GM19467 (cell line): Measurements from ENCODE around the gene PALD1.

Source experiments
- ATAC-seq: cut with Tn5 transposase; IDR thresholded peaks from one replicate; pipeline ENCODE4 v1.9.1; 2021; ENCODE audit warnings: mild to moderate bottlenecking, moderate library complexity; ENCODE audit not compliant: unreplicated experiment

PALD1 gene

DNA sequence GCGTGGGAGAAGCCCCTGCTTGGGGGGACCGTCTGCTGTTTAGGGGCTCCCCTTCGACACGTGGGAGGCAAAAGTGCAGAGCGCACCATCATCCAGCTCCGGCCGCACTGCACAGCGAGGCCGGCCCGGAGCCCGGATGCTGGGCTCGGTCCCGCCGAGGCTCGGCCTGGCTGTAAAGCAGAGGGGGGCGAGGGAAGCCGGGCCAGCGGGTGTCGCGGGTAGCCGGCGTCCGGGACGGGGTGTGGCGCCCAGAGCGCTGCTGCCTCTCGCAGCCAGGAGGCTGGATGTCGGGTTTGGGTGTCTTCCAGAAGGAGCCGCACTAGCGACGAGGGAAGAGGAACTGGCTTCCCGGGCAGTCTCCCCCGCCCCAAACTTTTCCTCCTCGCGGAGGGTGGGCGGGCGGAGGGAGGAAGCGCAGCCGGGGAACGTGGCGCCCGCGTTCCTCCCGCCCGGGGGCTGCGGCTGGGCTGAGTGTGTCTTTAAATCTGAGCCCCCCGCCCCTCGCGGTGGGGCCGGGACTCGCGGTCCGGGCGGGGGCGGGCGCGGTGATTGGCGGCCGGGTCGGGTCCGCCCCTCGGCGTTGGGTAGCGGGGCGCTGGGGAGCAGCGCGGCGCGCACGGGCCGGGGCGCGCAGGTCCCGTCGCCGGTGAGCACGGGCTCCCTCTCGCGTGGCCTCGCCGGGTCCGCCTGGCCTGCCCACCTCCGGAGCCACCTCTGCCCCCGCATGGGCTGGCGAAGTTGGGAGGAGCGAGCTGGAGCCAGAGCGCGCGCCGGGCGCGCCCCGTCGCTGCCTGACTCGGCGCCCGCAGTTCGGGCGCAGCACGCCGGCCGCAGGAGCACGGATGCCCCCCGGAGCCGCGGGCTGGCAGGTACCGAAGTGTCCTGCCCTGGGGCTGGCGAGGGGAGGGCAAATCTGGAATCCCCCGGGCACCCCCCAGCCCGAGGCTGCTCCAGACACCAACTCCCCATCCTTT lies at the start of gene PALD1:
Gene PALD1, plus strand, starts transcription at position 577 of the 974 bp plus-strand sequence. CDS start 47,185 bp downstream, outside the sequence.
- no peak for ATAC-seq

DNA sequence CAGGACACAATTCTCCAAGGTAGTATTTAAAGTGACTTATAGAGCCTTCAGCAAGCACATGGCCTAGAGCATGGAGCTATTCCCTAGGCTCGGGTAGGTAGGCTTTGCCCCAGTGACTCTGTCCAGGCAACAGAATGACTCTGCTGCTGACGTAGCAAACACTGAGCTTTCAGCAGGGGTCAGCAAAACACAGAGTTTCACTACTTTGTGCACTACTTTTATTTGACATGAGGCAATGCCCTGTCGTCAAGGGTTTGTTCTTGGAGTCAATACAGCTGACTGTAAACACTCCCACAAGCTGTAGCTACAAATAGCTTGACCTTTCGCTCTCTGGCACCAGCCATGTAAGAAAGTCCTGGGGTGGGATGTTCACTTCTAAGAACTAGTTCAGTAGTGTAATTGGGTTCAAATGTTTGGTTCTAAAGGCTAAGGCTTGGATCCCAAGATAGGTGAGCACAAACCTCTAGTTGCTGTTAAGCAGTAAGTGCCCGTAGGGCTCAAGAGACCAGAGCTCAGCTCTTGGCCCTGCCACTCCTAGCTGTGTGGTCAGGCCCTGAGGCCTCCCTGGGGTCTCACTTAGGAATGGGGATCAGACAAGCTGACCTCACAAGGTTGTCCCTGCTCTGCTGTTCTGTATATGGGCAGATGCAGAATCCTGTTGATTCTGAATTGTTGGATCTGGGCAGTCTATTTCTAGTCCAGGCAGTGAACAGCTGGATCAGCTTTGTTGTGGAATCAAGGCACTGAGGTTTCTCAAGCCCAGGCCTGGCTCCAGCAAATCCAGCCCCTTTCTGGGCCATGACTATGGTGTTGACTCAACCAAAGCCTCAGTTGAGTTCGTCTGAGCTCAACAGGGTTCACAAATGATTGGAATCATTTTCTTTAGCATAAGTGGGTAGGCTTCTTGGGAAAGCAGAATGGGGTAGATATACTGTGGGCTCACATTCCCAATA lies 47.8 kb upstream of the PALD1 start:
- ATAC-seq, result no peak

DNA sequence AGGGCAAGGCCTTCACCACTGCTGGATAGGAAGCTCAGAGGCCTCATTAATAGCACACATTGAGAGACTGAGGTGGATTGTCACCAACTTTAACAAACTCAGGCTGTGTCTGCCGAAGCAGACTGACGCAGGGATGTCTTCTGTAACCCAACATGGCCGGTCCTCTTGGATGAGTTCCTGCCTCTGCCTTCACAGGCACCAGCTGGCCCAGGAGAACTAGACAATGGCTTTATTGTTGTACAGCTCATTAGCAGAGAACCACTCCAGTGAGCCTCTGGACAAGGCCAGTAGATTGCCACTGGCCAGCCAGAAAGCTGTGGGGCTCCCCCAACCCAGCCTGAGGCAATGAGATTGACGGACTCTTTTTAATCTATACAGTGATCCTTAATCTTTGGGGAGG lies 46.5 kb upstream of the PALD1 start:
- ATAC-seq, result no peak

DNA sequence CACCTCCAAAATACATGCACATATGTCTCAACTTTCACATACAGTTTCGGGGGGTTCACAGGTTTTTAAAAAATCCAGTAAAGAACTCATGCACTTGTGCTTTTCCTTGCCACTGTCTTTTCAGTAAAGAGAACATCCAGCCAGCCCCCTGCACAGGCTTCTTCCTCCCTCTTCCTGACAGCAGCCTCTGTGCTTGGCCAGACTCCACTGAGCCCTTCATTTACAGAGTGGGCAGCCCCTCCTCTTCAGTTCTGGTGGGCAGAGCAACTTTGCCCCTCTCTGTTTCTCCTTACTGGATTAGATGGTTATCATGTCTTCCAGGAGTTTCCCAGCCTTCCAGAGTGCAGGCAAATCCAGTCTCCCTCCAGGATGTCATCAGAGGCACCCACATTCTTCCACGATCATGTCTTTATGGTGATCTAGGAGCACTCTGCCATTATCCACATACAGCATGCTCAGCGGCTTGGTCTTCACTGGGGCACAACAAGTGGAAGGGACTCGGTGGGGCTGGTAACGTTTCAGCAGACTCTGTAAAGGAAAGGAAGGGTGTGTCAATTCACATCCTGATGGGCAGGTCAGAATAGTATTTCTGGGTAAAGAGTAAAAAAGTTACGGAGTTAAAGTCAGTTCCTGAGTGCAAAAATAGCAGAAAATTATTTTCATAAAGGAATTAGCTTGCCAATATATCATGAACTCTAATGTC lies 45.9 kb upstream of the PALD1 start:
- no peak for ATAC-seq

DNA sequence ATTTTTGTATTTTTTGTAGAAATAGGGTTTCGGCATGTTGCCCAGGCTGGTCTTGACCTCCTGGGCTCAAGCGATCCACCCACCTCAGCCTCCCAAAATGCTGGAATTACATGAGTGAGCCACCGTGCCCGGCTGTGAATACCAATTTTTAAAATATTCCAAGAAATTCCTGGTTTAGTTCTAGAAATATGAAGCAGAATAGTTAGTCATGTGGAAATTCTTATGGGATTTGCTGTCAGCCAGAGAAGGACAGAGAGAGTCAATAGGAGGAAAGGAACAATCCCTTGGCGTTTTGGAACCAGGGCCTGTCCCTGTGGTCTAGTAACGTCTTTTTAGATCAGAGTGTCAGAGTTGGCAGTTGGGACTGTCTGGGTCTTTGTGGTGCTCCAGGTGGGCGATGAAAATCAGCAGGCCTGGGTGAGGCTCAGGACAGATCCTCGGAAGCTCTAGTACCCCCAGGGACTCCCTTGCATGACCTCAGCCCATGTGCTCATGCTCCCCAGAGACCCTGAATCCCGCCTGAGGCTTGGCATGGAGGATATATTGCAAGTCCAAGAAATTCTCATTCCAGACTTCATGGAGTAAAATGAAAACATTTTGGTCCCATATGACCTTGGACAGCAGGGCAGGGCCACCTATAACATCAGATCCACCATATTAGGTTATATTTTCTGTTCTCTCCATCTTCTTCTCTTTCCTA lies 44.8 kb upstream of the PALD1 start:
- ATAC-seq, result no peak

DNA sequence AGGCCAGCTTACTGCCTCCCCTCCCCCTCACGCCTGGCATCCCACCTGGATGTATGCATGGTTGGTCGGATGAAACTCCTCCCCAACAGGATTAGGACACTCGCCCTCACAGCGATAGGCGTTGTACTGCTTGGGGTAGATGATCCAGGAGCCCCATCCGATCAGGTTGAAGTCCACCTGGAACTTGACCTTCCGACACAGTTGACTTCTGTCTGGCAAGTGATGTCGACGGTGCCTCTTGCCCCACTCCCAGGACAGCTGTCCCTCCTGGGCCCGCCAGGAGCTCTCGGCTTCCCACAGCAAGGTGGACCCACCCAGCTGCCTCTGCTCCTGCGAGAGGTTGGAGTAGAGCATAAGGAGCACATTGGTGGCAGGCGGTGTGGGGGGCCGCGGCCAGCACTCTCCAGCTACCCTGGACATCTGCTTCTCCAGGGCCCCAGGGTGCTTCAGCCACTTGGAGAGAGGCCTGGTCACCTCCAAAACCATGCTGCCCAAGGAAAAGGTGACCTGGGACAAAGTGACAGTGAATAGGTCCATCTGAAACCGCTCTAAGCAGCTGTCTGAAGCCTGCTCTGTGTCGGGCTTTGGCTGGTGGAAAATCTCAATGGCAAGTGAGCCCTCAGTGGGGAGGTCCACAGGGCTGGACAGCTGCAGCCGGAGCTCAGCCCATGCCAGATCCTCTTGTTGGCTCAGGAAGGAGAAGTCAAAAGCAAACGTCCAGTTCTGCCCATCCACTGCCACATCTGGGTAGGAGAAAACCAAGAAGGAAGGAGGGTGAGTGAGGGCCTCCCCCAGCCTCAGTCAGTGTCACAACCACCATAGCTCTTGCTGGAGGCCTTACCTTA lies 43.1 kb upstream of the PALD1 start:
- ATAC-seq, result no peak

DNA sequence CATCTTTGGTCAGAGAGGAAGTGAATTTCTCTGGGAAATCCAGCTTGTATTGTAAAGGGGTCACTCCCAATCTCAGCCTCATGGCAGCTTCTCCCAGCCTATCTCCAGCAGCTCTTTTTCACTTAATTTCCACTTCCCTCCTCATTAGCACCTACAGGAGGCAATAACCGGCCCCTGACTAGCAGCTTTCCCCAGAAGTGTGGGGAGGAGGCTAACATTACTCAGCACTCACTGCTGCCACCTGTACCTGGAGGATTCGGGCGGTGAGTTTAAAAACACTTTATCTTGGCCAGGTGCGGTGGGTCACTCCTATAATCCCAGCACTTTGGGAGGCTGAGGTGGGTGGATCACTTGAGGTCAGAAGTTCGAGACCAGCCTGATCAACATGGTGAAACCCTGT lies 40.8 kb upstream of the PALD1 start:
- ATAC-seq, result no peak

DNA sequence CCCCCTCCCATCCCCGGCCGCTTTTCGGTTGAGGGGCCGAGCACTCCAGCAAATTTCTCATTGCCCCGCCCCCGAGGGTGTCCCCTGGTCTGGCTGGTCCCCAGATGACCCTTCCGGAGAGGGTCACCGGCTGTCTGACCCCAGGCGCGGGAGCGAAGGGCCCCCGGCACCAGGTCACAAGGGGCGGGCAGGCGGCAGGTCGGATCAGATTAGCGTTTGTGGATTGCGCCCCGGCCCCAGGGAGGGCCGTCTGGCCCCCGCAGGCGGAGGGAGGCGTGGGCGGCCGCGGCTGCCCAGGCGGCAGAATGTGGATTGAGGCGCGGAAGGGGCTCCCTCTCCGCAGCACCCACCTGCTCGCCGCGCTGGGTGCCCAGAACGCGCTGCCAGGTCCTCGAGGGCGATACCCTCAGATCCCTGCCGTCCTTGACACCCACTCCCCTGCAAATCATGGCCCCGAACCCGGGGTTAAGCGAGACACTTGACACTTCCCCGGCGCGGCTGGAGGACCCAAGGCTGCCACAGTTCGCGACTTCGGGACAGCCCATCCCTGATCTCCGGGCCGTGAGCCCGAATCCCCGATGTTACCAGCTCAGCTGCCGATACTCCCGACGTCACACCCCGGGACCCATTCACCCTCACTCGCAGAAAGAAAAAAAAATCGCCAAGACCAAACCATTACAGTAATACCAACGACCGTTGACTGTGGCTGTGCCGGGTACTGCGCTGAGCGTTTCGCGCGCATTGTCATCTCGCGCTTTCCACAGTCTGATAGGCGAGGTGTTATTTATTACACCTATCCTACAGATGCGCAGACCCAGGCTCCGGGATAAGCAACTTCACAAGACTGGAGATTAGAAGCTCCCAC lies 38.0 kb upstream of the PALD1 start:
- no peak for ATAC-seq

DNA sequence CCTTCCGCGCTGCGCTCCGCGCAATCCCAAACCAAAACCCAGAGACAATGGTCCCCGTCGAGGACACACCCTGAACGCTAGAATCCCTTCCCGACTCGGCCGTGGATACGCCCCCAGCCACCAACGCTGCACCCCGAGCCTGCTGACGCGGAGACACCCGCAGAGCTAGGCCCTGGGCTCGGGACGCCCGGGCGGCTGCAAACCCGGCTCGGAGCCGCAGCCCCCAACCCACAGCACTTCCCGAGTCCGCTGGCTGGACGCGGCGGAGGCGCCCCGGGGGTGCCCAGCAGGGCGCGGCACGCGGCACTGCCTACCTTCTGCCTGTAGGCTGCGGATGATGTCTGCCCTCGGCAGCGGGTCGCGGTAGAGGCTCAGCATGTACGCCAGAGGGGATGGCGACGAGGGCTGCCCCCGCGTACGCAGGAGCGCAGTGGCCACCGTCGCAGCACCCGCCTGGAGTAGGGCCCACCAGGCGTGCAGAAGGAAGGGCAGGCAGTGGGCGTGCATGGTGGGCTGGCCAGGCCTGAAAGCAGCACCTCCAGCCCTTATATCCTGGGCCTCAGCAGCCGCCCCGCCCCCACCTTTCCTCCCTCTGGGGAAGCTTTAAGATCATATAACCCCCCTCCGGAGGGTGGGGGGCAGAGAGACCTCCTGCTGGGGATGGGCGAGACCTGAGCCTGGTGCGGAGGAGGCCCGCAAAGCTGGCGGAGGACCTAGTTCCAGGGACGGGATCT lies 37.2 kb upstream of the PALD1 start, which contains the start of gene NODAL:
Gene NODAL, minus strand, starts transcription at position 521 of the 734 bp plus-strand sequence. Its CDS starts 14 bp downstream, at position 507.
- no peak for ATAC-seq

DNA sequence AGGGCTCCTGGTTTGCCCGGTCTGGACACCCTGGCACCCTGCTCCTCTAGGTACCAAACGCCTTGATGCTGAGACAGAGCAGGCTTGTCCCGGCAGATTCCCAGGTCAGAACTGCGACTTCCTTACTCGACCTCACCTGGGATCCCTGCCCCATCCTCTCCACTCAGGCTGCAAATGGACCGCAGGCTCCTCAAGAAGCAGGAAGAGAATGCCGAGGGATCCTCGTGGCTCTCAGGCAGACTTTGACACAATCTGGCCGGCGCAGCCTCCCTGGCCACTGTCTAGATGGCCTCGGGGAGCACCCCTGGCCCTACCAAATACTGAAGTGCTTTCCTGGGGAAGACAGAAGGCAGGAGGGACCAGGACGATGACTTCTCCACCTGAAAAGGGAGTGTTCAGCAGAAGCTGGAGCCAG lies 36.7 kb upstream of the PALD1 start:
- ATAC-seq, result no peak

DNA sequence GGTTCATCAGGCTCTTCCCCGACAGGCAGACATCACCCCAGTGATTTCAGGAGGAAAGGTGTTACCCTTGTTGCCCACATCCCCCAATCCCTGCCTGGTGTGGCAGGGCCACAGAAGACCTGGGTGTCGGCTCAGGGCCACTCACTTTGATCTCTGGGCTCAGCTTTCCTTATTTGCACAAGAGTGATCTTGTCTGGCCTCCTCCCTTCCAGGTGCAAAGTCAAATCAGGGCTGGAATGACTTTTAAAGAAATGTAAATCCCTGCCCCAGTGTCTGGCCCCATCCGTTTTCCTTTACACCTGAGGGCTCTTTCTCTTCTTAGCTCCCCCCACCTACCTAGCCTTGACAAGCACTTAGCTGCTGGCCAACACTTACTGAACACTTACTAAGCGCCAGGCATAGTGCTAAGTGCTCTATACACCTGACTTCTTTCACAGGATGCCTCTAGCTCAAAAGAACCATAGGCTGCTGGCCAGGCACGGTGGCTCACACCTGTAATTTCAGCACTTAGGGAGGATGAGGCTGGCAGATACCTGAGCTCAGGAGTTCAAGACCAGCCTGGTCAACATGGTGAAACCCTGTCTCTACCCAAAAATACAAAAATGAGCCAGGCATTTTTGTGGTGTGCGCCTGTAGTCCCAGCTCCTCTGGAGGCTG lies 36.1 kb upstream of the PALD1 start:
- no peak for ATAC-seq

DNA sequence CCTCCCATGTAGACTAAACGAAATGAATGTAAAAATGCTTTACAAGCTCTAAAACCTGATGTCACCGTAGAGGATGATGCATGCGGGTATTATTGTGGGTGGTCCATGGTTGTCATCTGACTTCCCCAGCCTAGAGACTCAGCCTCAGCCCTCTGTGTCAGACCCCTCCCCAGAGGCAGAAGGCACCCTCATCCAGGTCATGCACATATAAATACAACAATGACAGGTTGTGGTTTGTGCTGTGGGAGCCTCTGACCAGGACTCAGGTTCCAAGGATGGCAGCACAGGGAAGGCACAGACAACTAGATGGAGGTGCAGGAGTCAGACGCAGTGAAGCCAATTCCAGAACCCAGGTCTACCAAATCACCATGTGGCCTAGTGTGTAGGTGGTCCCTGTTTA lies 33.8 kb upstream of the PALD1 start:
- no peak for ATAC-seq

DNA sequence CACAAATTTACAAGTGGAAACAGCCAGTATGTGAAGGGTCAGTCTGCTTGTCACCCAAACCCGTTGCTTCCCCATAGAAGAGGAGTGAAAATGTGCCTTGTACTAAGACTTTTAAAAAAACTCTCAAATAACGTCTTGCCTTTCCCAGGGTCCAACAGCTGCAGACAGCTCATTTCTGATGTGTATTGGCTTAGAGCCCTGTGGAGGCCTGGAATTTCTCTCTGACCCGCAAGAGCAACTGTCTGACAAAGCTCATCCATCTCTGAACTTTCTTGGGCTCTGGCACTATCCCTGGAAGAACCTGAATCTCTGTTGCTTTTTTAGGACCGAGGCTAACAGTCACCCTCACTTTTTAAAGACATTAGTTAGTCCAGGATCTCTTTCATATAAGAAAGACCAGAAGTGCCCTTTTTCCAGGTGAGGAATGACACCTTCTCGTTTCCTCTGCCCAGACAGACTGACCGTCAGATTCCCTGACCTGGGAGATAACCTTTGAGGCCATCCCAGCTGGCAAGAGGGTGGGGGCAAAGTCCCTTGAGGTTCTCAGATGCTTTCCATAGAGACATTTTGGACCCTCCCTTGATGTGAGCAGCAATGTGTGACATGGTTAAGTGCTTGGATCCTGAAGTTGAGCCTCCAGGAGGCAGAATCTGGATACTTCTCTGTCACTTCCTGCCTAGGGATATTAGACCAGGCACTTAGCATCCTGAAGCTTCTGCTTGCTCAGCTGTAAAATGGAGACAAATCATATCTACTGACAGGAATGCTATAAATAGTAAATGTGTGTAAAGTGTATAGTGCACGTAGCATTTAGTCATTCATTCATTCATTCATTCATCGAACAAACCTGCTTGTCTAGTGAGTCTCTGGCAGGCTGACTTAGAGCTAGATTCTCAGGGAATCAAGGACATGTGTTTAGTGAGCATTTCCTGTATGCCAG lies 32.6 kb upstream of the PALD1 start:
- no peak for ATAC-seq

DNA sequence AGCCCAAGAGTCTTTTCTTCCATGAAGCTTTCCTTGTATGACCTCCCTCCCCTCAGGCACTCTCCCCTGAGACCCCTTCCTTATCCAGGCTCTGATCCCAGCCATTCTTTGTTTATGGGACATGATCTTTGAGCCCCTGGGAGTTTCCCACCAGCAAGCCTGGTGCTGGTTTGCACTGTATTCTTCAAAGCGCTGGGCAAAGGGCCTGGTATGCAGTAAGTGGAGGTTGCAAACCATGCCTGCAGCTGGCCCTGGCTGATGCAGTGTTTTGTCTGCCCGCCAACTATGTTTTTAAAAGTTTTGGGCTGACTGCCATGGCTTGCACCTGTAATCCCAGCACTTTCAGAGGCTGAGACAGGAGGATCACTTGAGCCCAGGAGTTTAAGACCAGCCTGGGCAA lies 30.3 kb upstream of the PALD1 start:
- no peak for ATAC-seq

DNA sequence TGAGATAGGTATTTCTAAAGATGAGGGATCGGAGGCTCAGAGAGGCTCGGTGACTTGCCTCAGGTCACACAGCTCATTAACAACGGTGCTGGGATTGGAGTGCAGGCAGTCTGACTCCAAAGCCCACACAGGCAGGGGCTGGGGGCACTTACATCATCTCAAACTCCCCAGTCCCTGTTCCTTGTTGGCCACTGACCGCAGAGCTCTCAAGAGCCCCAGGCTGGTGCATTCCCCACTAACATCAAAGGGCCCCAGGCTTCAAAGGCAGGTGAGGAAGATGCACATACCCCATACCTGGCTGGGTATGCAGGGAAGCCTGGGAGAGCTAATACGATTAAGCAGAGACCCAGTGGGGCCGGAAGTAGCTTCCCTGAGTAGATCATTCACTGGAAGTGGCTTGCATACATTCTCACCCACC lies 23.3 kb upstream of the PALD1 start:
- ATAC-seq, result no peak

DNA sequence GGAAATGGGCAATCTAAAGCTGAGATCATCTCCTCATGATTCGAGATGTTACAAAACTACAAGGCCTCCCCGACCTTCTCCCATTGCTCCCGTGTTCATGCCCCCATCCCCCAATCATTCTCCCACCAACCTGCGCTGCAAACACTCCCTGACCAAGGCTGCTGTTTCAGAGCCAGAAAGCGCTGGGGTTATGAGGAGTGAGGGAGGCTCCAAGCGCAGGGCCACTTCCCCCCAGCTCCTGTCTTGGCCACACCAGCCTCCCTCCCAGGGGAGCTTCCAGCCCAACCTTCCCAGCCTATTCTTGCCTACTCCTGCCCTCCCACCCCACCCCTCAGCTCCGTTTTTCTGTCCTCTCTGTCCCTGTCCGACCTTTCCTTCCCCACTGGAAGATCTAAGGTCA lies 22.4 kb upstream of the PALD1 start:
- ATAC-seq, result no peak
